H9 (cell line): ENCODE measurements around the gene CEMIP. TPM values are rescaled to one million over a fixed set of nuclear protein-coding genes. Genes with fewer than 3 reads are reported as not detected.

Experiments
- DNase-seq: peaks from one replicate; pipeline ENCODE4 v3.0.0-alpha.2; 2017
- H2AFZ ChIP-seq: one replicate; pipeline ENCODE4 v1.6.1; 2013; ENCODE audit warnings: mild to moderate bottlenecking, low read length, control low read depth, moderate library complexity
- H2AK5ac ChIP-seq: 2 replicates; pipeline ENCODE4 v1.6.1; 2013; ENCODE audit warnings: low read length, control low read depth, mixed read lengths; ENCODE audit not compliant: insufficient read length
- H2BK120ac ChIP-seq: one replicate; pipeline ENCODE4 v1.6.1; 2013; ENCODE audit warnings: low read depth, mild to moderate bottlenecking, low read length, control low read depth, inconsistent platforms; ENCODE audit not compliant: poor library complexity, severe bottlenecking
- H2BK12ac ChIP-seq: 2 replicates; pipeline ENCODE4 v1.6.1; 2013; ENCODE audit warnings: low read length, control low read depth, mixed read lengths, low read depth; ENCODE audit not compliant: insufficient read length
- H2BK15ac ChIP-seq: 2 replicates; pipeline ENCODE4 v1.6.1; 2013; ENCODE audit warnings: low read depth, low read length, control low read depth
- H2BK20ac ChIP-seq: one replicate; pipeline ENCODE4 v1.6.1; 2013; ENCODE audit warnings: low read depth, mild to moderate bottlenecking, low read length, control low read depth, inconsistent platforms; ENCODE audit not compliant: poor library complexity, severe bottlenecking
- H2BK5ac ChIP-seq: 2 replicates; pipeline ENCODE4 v1.6.1; 2013; ENCODE audit warnings: low read length, control low read depth, mixed read lengths; ENCODE audit not compliant: insufficient read length
- H3K14ac ChIP-seq: 2 replicates; pipeline ENCODE4 v1.6.1; 2013; ENCODE audit warnings: low read length, control low read depth; ENCODE audit not compliant: insufficient read depth
- H3K18ac ChIP-seq: 2 replicates; pipeline ENCODE4 v1.6.1; 2013; ENCODE audit warnings: low read depth, mild to moderate bottlenecking, mixed read lengths, low read length, control low read depth; ENCODE audit not compliant: insufficient read length
- H3K23ac ChIP-seq: 2 replicates; pipeline ENCODE4 v1.6.1; 2013; ENCODE audit warnings: low read length, control low read depth, mixed read lengths, low read depth; ENCODE audit not compliant: insufficient read length
- H3K23me2 ChIP-seq: 2 replicates; pipeline ENCODE4 v1.6.1; 2013; ENCODE audit warnings: low read depth, mild to moderate bottlenecking, mixed read lengths, low read length, control low read depth; ENCODE audit not compliant: insufficient read length, poor library complexity, severe bottlenecking
- H3K27ac ChIP-seq: 2 replicates; pipeline ENCODE4 v1.5.1; 2013; ENCODE audit warnings: low read length, control low read depth, mixed read lengths, low read depth; ENCODE audit not compliant: insufficient read length
- H3K27me3 ChIP-seq: 2 replicates; pipeline ENCODE4 v1.6.1; 2013; ENCODE audit warnings: low read length, control low read depth, inconsistent platforms; ENCODE audit not compliant: insufficient read depth
- H3K4ac ChIP-seq: 2 replicates; pipeline ENCODE4 v1.6.1; 2013; ENCODE audit warnings: low read depth, mild to moderate bottlenecking, control low read depth, inconsistent platforms, low read length, moderate library complexity
- H3K4me1 ChIP-seq: 2 replicates; pipeline ENCODE4 v1.6.1; 2013; ENCODE audit warnings: low read length, control low read depth, inconsistent platforms; ENCODE audit not compliant: insufficient read depth
- H3K4me2 ChIP-seq: 2 replicates; pipeline ENCODE4 v1.6.1; 2013; ENCODE audit warnings: low read length, control low read depth, mixed read lengths; ENCODE audit not compliant: insufficient read length, insufficient read depth
- H3K56ac ChIP-seq: 2 replicates; pipeline ENCODE4 v1.6.1; 2013; ENCODE audit warnings: low read depth, mild to moderate bottlenecking, mixed read lengths, low read length, control low read depth; ENCODE audit not compliant: insufficient read length
- H3K79me1 ChIP-seq: 2 replicates; pipeline ENCODE4 v1.6.1; 2013; ENCODE audit warnings: low read depth, mild to moderate bottlenecking, moderate library complexity, low read length, control low read depth, inconsistent platforms; ENCODE audit not compliant: insufficient read depth, poor library complexity, severe bottlenecking
- H3K79me2 ChIP-seq: 2 replicates; pipeline ENCODE4 v1.6.1; 2013; ENCODE audit warnings: low read length, control low read depth, inconsistent platforms; ENCODE audit not compliant: insufficient read depth
- H3K9ac ChIP-seq: 2 replicates; pipeline ENCODE4 v1.6.1; 2013; ENCODE audit warnings: low read length, control low read depth, mixed read lengths; ENCODE audit not compliant: insufficient read length; ENCODE audit errors: extremely low read depth
- H3K9me3 ChIP-seq: one replicate; pipeline ENCODE4 v1.6.1; 2013; ENCODE audit warnings: low read depth, low read length, inconsistent platforms; ENCODE audit not compliant: control insufficient read depth
- H3T11ph ChIP-seq: one replicate; pipeline ENCODE4 v1.6.1; 2013; ENCODE audit warnings: mild to moderate bottlenecking, low read length, control low read depth, inconsistent platforms
- H4K20me1 ChIP-seq: one replicate; pipeline ENCODE4 v1.6.1; 2013; ENCODE audit not compliant: control insufficient read depth, insufficient read length, insufficient read depth
- H4K5ac ChIP-seq: 2 replicates; pipeline ENCODE4 v1.6.1; 2013; ENCODE audit warnings: low read depth, mild to moderate bottlenecking, mixed read lengths, low read length, control low read depth; ENCODE audit not compliant: insufficient read length
- H4K8ac ChIP-seq: replicated peaks from 2 replicates; pipeline ENCODE4 v1.6.1; 2013; ENCODE audit warnings: low read length, control low read depth, mixed read lengths, low read depth; ENCODE audit not compliant: insufficient read length
- H4K91ac ChIP-seq: 2 replicates; pipeline ENCODE4 v1.6.1; 2013; ENCODE audit warnings: low read depth, mild to moderate bottlenecking, moderate library complexity, mixed read lengths, low read length, control low read depth; ENCODE audit not compliant: insufficient read length
- H3K27ac Mint-ChIP-seq, 3 experiments: 2 replicates in 2 of 3; 3 replicates in 1 of 3; pipeline ENCODE4 v1.8.0; 2020 to 2021; ENCODE audit warnings: mixed read lengths in 3 of 3, mild to moderate bottlenecking in 1 of 3, moderate library complexity in 1 of 3
- H3K27me3 Mint-ChIP-seq: 2 replicates; pipeline ENCODE4 v1.8.0; 2021; ENCODE audit warnings: low read depth, mild to moderate bottlenecking, moderate library complexity, mixed read lengths
- H3K36me3 Mint-ChIP-seq, 3 experiments: 2 replicates in 2 of 3; 3 replicates in 1 of 3; pipeline ENCODE4 v1.8.0; 2020 to 2021; ENCODE audit warnings: low read depth in 3 of 3, mixed read lengths in 3 of 3; ENCODE audit not compliant: insufficient read depth in 1 of 3
- H3K4me1 Mint-ChIP-seq, 2 experiments: 2 replicates each; pipeline ENCODE4 v1.8.0; 2020; ENCODE audit warnings: mixed read lengths in 2 of 2
- H3K4me3 Mint-ChIP-seq, 2 experiments: 2 replicates in 1 of 2; 3 replicates in 1 of 2; pipeline ENCODE4 v1.8.0; 2020 to 2021; ENCODE audit warnings: mild to moderate bottlenecking in 2 of 2, mixed read lengths in 2 of 2, moderate library complexity in 1 of 2
- H3K9me3 Mint-ChIP-seq, 2 experiments: 2 replicates in 1 of 2; 3 replicates in 1 of 2; pipeline ENCODE4 v1.8.0; 2020; ENCODE audit warnings: mild to moderate bottlenecking in 2 of 2, mixed read lengths in 2 of 2, moderate library complexity in 1 of 2
- WGBS: extraction: QIAGEN DNeasy Blood & Tissue Kit; methylation state at CpG from one replicate; pipeline ENCODE4 v1.1.7; 2013; ENCODE audit warnings: missing lambda C conversion rate, low lambda C conversion rate, mixed read lengths; ENCODE audit not compliant: insufficient read length; ENCODE audit errors: extremely low coverage; 5-methylcytosine and 5-hydroxymethylcytosine counted together
- total RNA-seq: library from RNA; stranded (reverse); gene quantifications from 2 replicates; pipeline ENCODE4 v1.2.1, GENCODE V29; 2021
- TF ChIP-seq, protein P1 (sequence below): fragments of 200-600 bp; sonication (generic); conservative IDR thresholded peaks from 3 replicates; pipeline ENCODE4 v1.8.0; 2021; ENCODE audit warnings: antibody characterized with exemption, mild to moderate bottlenecking

The CEMIP gene
- total RNA-seq, 1 experiment from 2014 or later = 0.09 TPM

- H3K18ac ChIP-seq = no peak overlapping the region
- TF ChIP-seq, protein P1, sequence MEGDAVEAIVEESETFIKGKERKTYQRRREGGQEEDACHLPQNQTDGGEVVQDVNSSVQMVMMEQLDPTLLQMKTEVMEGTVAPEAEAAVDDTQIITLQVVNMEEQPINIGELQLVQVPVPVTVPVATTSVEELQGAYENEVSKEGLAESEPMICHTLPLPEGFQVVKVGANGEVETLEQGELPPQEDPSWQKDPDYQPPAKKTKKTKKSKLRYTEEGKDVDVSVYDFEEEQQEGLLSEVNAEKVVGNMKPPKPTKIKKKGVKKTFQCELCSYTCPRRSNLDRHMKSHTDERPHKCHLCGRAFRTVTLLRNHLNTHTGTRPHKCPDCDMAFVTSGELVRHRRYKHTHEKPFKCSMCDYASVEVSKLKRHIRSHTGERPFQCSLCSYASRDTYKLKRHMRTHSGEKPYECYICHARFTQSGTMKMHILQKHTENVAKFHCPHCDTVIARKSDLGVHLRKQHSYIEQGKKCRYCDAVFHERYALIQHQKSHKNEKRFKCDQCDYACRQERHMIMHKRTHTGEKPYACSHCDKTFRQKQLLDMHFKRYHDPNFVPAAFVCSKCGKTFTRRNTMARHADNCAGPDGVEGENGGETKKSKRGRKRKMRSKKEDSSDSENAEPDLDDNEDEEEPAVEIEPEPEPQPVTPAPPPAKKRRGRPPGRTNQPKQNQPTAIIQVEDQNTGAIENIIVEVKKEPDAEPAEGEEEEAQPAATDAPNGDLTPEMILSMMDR = no peak
- no peak overlapping the region for H4K91ac ChIP-seq
- no peak overlapping the region for H2BK15ac ChIP-seq
- Mint-ChIP-seq H3K4me1 (peaks cover 0 to 2% of the 10 kb centered on the region in 2 experiments; a peak in 1 of 4 replicates), H3K27me3 (no peaks in the 10 kb centered on the region; the same call in 1 of the 2 replicates), H3K36me3 (no peaks in the 10 kb centered on the region), H3K27ac (no peak overlapping the region), H3K9me3 (no peaks in the 10 kb centered on the region), H3K4me3 (no peak overlapping the region)
- H3K9ac ChIP-seq = no peak overlapping the region
- no peak overlapping the region for H2BK20ac ChIP-seq
- no peaks in the 10 kb centered on the region for H3K79me1 ChIP-seq
- no peaks in the 10 kb centered on the region for H3K79me2 ChIP-seq
- no peak overlapping the region for H3K27ac ChIP-seq
- H3K23ac ChIP-seq = no peak overlapping the region
- H2AK5ac ChIP-seq = no peak overlapping the region
- no peak overlapping the region for H3K14ac ChIP-seq
- no peak overlapping the region for H2AFZ ChIP-seq
- H3K4me2 ChIP-seq = no peak overlapping the region
- no peaks in the 10 kb centered on the region for H3K4me1 ChIP-seq
- no peak overlapping the region for H3K4ac ChIP-seq
- H3K9me3 ChIP-seq = no peaks in the 10 kb centered on the region
- H3K27me3 ChIP-seq = no peaks in the 10 kb centered on the region
- no CpG with 5 or more reads among the region's 1 CpG for WGBS
- DNase-seq = no peak
- H2BK120ac ChIP-seq = no peak overlapping the region
- H2BK5ac ChIP-seq = no peak overlapping the region
- H2BK12ac ChIP-seq = no peak overlapping the region
- no peak overlapping the region for H4K8ac ChIP-seq
- H3K23me2 ChIP-seq = no peaks in the 10 kb centered on the region
- no peak overlapping the region for H3T11ph ChIP-seq
- no peak overlapping the region for H3K56ac ChIP-seq
- H4K5ac ChIP-seq = no peak overlapping the region
- no peaks in the 10 kb centered on the region for H4K20me1 ChIP-seq
These were observed 11.0 kb upstream of the CEMIP start for GRCh38 chr15:80768158-80768557.
